ENCODE data around the gene TTF2.
"Not testable (repeated sequence)": the region's sequence is repeated elsewhere in the genome, so short reads cannot be mapped to it uniquely, and the experiment has no call there.

The TTF2 gene

DNA sequence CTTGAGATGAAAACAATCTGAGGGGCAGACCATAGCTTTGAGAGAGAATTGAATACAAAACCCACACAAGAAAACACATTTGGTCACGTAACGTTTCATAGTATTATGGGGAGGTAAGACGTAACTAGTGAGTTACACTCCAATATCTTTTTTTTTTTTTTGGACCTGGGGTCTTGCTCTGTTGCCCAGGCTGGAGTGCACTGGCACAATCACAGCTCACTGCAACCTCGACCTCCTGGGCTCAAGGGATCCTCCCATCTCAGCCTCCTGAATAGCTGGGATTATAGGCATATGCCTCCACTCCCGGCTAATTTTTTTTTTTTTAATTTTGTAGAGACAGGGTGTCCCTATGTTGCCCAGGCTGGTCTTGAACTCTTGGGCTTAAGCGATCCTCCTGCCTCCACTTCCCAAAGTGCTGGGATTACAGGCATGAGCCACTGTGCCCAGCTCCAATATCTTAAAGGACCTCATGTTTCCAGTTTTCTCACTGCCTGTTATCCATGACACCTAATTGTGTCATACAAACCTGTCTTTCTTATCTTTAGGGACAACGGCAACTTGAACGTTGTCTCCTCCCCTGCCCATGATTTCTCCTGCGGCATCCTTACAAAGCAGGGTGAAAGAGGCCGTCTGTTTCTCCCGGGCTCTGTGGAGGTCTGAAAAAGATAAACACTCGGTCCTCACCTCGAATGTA is 56.1 kb downstream of the TTF2 start:
- intact Hi-C loops (cut with DNase I): no loop called here
- DNase-seq: no peak

DNA sequence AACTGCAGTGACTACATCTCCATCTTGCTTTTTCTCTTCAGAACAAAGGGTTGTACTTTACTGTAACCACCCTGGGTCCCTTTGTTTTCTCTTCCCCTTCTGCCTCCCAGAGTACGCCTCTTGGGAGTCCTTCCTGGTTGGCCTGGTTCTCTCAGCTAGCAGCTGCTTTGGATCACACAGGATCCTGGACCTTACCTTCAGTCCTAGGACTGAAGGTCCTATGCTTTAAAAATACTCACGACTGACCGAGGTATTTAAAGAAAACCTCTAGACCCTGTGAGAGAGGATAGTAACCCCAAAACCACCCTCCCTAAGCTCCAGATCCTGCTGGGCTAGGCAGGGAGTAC is 56.6 kb downstream of the TTF2 start:
- intact Hi-C loops (cut with DNase I): no loop called here
- no peak for DNase-seq

DNA sequence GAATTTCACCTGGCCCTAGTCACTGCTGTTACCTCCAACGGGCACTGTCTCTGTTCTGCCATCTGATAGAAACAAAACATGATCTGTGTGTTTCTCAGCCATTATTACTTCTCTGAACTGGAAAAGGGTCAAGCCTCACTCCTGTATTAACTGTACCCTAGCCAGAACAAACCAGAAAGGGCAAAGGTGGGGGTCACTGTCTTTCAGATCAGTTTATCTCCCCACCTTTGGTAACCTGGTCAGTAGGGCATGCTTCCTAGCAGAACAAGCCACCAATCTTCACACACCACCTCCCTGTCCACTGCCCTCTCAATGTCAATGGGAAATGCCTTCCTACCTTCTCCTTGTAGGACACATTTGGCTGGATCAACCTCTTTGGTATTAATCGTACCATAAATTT is 57.6 kb downstream of the TTF2 start:
- DNase-seq: no peak
- intact Hi-C loops (cut with DNase I): no loop called here

DNA sequence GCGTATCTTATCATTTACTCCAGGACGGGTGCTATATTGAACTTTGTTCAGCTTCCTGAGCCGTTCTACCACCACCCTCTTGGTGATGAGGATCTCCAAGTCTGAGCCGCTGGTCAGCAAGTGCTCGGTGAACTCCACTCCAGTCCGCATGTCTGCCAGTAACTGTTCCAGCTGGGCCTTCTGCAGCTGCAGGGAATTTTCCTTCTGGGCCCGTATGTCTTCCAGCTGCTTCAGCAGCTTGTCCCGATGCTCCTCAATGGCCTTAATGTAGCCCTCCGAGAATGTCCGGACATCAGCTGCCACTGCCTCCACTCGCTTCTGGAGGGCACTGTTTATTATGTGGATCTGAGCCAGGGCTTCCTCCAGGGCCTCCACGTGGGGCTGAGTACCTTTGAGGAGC is 58.0 kb downstream of the TTF2 start:
- intact Hi-C loops (cut with DNase I): no loop called here
- no peak for DNase-seq

DNA sequence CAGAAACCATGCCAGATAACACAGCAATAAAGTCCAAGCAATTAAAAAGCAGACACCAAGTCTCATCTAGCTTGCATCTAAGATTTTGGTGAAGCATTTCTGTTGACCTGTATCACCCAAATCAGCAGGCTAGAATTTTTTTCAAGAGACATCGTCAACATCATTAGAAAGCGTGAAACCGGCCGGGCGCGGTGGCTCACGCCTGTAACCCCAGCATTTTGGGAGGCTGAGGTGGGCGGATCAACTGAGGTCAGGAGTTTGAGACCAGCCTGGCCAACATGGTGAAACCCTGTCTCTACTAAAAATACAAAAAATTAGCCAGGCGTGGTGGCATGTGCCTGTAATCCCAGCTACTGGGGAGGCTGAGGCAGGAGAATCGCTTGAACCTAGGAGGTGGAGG is 59.0 kb downstream of the TTF2 start:
- DNase-seq; intact Hi-C loops (cut with DNase I): not testable (repeated sequence)

DNA sequence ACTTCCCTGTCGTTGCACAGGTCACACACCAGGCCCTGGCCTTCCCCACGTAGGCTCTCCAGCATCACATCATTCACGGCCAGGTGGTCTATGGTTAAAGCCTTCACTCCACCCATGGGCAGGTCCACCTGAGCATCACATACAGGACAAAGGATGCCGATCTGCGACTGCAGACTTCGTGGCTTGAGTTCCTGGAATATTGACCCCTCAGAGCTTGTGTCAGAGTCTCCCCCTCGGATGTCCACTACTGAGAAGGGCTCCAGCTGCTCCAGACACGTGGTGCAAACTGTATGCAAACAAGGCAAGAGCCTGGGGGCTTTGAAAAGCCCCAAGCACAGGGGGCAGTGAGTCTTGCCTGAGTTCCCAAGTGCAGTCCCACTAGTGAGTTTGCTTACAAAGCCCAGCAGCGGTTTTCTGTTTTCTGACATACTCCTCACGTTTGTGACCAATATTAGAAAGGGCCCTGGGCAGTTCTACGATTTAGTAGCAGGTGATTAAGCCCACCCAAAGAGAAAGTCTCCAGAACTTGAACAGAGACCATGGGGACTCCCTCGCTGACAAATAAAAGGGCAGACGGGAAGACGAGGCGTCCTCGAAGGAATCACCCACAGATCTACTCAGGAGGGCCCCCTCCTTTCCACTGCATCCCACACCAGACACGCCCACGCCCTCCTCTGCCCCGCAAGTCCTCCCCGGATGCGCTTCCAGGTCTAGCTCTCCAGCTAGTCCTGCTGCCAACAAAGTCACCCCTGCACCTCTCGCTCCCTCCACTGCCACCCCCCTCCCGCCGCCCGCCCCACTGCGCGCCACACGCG is 60.9 kb downstream of the TTF2 start:
- intact Hi-C loops (cut with DNase I): loop anchor here (2.0 to 5.0 kb wide), 3 partner anchors 52 to 246 kb away; partner anchors contain the start of gene MAN1A2
- peak in 3 of 10 donors; percentile 39 to 63 (median 57) for DNase-seq

DNA sequence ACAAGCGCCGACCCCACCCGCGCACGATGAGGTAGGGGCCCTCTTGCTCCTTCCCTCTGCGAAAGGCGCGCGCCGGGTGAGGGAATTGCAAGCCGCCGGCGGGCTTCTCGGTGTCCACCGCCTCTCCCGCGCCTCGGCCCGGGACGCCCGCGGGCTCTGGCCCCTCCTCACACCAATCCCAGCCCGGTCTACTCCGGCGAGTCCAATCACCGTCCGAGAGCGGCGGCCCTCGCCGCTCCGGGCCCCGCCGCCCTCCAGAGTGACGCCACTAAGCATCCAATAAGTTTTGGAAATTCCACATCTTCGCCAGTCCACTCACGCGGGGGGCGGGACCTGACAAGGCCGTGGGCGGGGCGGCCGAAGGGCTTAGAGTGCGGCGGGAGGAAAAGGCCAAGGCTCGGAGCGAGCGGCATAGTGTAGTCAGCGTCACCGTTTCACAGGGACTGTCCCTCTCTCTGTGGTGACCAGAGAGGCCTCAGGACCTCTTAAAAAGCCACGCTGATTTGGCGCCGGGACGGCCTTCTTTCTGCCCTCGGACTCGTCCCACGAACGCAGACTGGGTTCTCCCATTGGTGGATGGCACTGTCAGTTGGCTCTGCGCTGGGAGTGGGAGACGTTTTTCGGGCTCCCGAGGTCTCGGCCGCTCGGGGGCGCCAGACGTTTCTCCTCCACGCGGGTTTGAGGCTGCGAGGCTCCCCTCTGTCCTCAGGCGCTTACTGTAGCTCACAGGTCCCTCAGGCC is 61.6 kb downstream of the TTF2 start, which contains the start of gene TRIM45:
TRIM45 (minus strand) TSS at position 161 of the 741 bp plus-strand sequence. CDS start 548 bp downstream, outside the sequence.
- DNase-seq: peak; percentile 94 to 99 (median 97)
- intact Hi-C loops (cut with DNase I): loop anchor here (2.0 to 5.0 kb wide), 3 partner anchors 53 to 246 kb away; partner anchors contain the start of gene MAN1A2

DNA sequence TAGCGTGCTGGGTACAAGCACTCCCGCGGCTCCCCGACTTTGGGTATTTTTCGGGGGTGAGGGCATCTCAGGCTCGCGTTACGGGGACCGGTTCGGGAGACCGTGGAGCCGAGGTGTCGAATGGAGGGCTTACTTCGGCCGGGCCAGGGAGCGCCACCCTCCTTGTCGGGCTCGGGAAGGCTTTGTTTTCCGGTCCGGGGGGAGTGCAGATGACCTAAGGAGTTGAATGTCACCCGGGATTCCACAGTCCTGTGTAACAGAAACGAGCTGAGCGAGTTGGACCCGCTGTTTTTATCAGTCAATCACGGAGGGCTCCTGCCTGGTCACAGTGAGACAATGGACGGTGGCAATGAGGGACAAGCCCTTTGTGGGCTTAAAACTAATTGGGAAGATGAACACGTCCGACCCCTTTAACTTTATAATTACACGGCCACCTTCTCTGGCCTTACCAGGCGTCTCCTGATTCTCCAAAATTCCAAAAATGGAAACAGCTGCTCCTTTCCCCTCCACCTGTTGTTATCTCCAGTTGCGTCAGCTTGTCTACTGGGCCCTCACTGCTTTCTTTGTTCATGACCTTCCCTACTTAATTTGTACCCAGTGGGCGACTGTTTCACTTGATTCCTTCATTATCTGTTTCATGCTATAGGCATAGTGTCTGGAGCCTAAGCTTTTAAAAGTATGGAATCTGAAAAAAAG is 62.4 kb downstream of the TTF2 start:
- DNase-seq: no peak
- intact Hi-C loops (cut with DNase I): loop anchor here (5.0 kb wide), 2 partner anchors 160 to 245 kb away; partner anchors contain the start of gene MAN1A2

DNA sequence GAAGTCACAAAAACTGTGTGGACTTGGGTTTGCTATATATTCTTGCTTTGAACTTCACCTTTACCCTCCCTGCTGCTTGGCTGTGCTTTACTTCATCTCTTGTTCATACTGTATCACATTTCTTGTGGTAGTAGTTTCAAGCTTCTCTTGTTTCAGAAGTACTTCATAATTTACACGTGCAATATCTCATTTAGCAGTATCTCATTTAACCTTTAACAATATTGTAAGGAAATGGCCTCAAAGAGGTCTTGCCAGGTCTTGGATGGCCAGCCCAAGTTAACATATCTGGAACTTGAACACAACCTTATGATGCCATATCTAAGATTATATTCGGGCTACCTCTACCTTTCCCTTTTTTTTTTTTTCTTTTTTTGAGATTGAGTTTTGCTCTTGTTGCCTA is 63.1 kb downstream of the TTF2 start:
- intact Hi-C loops (cut with DNase I): loop anchor here (5.0 kb wide), 2 partner anchors 159 to 244 kb away; partner anchors contain the start of gene MAN1A2
- no peak for DNase-seq

DNA sequence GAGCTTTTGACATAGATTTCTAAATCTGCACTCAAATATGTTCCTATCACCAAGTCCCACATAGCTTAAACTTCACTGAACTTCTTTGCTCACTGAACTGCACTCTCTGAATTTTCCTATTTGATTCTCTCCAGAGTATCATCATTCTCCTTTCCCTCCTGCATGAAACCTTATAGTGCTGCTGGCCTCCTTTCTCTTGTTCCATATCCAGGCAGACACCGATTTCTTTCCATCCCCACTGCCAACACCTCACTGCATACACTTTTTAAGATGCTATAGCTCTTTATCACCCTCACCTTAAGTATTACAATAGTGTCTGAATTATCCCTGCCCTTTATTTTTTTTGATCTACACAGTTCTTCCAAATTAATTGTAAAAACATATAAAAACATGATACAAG is 64.5 kb downstream of the TTF2 start:
- intact Hi-C loops (cut with DNase I): loop anchor here (5.0 kb wide), 2 partner anchors 158 to 243 kb away; partner anchors contain the start of gene MAN1A2
- no peak for DNase-seq

DNA sequence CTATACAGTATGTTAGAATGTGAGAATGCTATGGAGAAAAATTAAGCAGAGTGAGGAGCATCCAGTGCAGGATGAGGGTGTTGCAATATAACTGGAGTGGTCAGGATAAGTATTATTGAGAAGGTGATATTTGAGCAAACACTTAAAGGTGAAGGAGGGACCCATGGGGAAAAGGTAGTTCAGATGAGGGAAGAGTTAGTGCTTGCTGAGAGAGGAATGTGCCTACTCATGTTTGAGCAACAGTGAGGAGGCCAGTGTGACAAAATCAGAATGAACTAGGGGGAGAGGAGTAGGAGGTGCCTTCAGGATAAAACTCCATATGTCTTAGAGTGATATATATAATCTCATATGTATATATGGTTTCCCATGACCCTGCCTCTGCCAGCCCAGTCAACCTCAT is 67.7 kb downstream of the TTF2 start:
- DNase-seq: no peak
- intact Hi-C loops (cut with DNase I): loop anchor here (2.0 kb wide), 1 partner anchor 61 kb away; no protein-coding TSS in a partner anchor

DNA sequence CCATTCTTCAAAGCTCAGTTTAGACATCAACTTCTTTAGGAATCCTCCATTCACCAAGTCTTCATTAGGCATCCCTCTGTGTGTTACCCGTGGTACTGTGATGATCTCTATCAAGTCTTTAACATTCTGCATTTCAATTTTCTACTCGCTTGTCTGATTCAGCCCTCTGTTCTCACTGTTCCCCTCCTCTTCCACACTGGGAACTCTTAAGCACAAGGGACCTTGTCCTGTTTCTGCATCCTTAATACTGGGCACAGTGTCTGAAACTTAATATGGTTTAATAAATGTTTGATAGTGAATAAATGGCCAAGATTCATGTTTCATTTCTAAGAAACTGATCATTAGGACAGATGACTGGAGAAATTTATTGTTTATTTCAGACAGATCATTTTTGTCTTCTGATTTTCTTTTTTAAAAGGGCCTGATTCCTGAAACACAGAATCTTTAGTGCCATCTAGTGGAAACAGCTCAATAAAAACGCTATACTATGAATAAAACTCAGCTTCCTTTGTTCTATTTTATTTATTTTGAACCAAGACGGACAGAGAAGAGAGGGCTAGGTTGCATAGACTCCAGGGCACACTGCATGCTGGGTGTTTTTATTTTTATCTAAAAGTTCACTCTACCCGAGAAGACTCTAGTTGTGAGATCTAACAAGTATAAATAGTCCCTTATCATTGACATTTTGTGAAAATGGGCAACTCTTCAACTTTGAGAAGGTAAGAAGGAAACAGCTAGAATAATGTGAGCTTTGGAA is 68.4 kb downstream of the TTF2 start:
- intact Hi-C loops (cut with DNase I): loop anchor here (2.0 kb wide), 1 partner anchor 62 kb away; no protein-coding TSS in a partner anchor

DNA sequence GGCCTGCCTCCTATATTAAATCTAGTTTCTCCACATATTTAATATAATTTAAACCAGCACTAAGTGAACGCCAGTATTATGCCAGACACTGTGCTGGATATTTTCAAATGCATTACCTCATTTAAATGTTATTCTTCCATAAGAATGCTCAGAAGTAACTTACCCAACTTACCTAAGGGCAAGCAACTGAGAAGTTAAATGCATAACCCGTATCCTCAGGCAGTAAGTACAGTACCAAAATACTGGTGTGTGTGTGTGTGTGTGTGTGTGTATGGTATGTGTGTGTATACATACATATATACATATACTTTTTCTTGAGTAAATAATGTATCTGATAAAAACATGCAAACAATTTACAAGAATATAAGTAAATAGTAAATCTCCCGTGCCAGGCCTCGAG is 70.4 kb downstream of the TTF2 start:
- DNase-seq: no peak
- intact Hi-C loops (cut with DNase I): no loop called here

More for the DNA sequence above, 68.4 kb downstream of the TTF2 start:
- DNase-seq: no peak

DNA sequence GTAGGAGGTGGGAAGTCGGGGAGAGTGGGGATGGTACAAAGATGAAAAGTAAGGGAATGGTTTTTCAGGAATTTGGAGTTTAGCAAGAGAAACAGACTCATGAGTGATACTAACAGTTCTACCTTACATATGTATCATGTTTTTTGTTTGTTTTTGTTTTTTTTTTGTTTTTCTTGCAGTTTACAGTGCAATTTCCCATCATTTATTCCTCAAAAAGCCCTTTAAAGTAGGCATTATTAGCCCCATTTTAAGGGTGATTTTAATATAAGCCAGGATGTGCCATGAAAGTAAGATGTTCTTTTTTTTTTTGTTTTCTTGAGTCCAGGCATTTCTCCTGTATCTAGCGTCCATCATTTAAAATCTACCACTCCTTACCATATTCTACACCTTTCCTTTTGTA is 75.2 kb downstream of the TTF2 start:
- no peak for DNase-seq
- intact Hi-C loops (cut with DNase I): no loop called here

DNA sequence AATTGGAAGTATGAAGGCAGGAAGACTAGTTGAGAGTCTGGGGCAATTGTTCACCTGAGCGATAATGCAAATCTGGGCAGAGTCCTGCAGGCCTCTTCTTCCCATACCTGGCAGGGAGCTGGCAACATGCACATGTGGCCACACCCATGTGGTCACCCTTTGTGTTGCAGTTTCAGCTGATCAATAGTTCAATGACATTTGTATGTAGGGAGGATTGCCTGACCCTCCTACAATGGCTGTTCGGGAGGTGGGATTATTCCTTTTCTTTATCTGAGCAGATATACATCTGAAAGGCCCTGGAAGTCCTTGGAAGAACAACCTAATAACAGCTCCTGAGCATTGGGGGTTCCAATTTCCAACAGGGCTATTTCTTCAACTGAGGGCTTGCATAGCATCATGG is 76.6 kb downstream of the TTF2 start:
- no peak for DNase-seq
- intact Hi-C loops (cut with DNase I): no loop called here

DNA sequence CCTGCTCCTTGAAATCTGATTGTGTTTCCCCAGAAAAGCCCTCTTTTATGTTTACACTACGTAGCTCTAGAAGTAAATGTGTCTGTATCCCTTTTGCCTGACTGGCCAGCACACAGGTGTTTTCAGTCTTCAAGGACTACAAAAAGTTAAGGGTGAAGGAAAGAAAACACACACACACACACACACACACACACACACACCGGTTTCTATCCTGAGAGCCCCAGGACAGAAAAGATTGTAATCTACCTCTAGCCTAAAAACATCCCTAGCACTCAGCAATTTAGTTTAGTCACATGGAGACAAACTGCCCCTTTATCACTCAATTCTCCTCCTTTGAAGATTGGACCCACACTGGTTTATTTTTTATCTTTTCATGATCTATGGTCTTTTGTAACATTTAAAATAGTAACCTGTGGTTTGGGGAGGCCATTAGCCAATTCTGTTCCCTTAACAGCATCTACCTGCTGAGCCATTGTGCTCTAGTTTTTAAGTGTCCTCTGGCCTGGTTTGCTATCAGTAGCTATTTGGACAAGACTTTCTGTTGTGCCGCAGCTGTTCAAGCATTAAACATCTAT is 77.2 kb downstream of the TTF2 start:
- intact Hi-C loops (cut with DNase I): no loop called here

DNA sequence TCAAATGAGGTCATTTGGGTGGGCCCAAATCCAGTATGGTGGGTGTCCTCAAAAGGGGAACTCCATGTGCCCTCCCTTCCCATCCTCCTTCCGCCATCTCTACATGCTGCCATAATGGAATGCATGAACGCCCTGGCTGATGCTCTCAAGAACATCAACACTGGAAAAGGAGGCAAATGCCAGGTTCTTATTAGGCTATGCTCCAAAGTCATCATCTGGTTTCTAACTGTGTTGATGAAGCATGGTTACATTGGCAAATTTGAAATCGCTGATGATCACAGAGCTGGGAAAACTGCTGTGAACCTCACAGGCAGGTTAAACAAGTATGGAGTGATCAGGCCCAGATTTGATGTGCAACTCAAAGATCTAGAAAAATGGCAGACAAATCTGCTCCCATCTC is 78.0 kb downstream of the TTF2 start:
- DNase-seq: no peak
- intact Hi-C loops (cut with DNase I): no loop called here

More for the DNA sequence above, 77.2 kb downstream of the TTF2 start:
- no peak for DNase-seq

DNA sequence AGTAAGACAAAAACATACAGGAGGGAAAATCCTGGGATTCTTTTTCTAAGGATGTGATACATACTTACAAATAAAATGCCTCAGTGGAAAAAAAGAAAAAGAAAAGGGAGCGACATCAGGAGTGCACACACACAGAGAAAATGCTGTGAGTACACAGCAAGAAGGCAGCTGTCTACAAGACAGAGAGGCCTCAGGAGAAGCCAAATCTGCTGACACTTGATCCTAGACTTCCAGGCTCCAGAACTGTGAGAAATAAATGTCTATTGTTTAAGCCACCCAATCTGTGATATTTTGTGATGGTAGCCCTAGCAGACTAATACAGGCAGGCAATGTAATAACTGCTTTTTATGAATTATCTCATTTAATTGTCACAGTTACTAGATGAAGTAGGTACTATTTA is 78.4 kb downstream of the TTF2 start:
- DNase-seq: no peak

DNA sequence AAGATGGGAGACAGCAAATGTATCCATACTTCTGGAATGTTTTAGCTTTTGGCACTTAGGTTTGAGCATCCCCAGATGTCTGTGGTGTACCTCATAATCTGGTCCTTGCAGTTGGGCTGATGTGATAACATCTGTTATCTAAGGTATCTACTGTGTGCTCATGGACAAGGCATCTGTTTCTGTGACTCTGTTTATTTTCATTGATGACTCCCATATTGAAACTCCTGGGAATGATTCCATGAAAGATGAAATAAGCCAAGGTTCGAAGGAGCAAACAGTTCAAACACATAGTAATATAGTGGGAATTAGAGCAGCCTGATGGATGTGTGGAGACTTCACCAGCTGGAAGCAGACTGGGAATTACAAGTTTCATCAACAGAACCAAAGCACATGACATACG is 82.1 kb downstream of the TTF2 start:
- intact Hi-C loops (cut with DNase I): no loop called here
- no peak for DNase-seq

More for the DNA sequence above, 78.4 kb downstream of the TTF2 start:
- intact Hi-C loops (cut with DNase I): no loop called here
